WTC11 (cell line): Measurements from ENCODE around the gene NRXN3. TPM values are rescaled to one million over a fixed set of nuclear protein-coding genes. Genes with fewer than 3 reads are reported as not detected.

Experiments
- ATAC-seq: fragments of 200-7000 bp; cut with Tn5 transposase; 2 replicates; pipeline ENCODE4 v1.10.0; 2021; ENCODE audit warnings: mild to moderate bottlenecking, moderate library complexity
- CTCF ChIA-PET: fragments of 300-600 bp; sonication (Branson Sonifier 250); formaldehyde crosslinking; loops from one replicate; lab custom pipeline; 2021; ENCODE audit warnings: antibody characterized with exemption; lab: Charles Lee
- POLR2A ChIA-PET: fragments of 350-600 bp; sonication (Branson Sonifier 250); formaldehyde crosslinking; loops from one replicate; lab custom pipeline; 2021; ENCODE audit warnings: antibody characterized with exemption; lab: Charles Lee
- DNase-seq: peaks from one replicate; pipeline ENCODE4 v3.0.0; 2021; ENCODE audit warnings: low spot score
- H3K27ac Mint-ChIP-seq: 2 replicates; pipeline ENCODE4 v1.8.0; 2021; ENCODE audit warnings: mixed read lengths
- H3K27me3 Mint-ChIP-seq: 2 replicates; pipeline ENCODE4 v1.8.0; 2021; ENCODE audit warnings: low read depth, mild to moderate bottlenecking, moderate library complexity, mixed read lengths
- H3K36me3 Mint-ChIP-seq: 2 replicates; pipeline ENCODE4 v1.8.0; 2021; ENCODE audit warnings: mixed read lengths
- H3K4me1 Mint-ChIP-seq: 2 replicates; pipeline ENCODE4 v1.8.0; 2022; ENCODE audit warnings: mixed read lengths
- H3K4me3 Mint-ChIP-seq: 2 replicates; pipeline ENCODE4 v1.8.0; 2021; ENCODE audit warnings: mild to moderate bottlenecking, moderate library complexity, mixed read lengths
- H3K9me3 Mint-ChIP-seq: 2 replicates; pipeline ENCODE4 v1.8.0; 2021; ENCODE audit warnings: mixed read lengths
- ESRRA ChIP-seq: sonication (generic); formaldehyde crosslinking; IDR thresholded peaks from 2 replicates; pipeline ENCODE4 v1.8.1; 2022; ENCODE audit warnings: mild to moderate bottlenecking, missing genetic modification reagents, borderline replicate concordance
- FOXJ3 ChIP-seq: sonication (generic); formaldehyde crosslinking; IDR thresholded peaks from 2 replicates; pipeline ENCODE4 v1.9.0; 2021; ENCODE audit warnings: missing genetic modification reagents, mild to moderate bottlenecking, borderline replicate concordance
- GABPB1 ChIP-seq: sonication (generic); formaldehyde crosslinking; IDR thresholded peaks from 2 replicates; pipeline ENCODE4 v1.8.1; 2023; ENCODE audit warnings: mild to moderate bottlenecking, missing genetic modification reagents
- HMGA2 ChIP-seq: fragments of 250-450 bp; sonication (Bioruptor Pico); IDR thresholded peaks from 2 replicates; pipeline ENCODE4 v1.4.0; 2021; ENCODE audit warnings: mild to moderate bottlenecking, moderate library complexity
- JUN ChIP-seq: sonication (generic); formaldehyde crosslinking; IDR thresholded peaks from 2 replicates; pipeline ENCODE4 v1.8.0; 2023; ENCODE audit warnings: mild to moderate bottlenecking, missing genetic modification reagents
- MXD4 ChIP-seq: fragments of 250-450 bp; sonication (Bioruptor Pico); IDR thresholded peaks from 2 replicates; pipeline ENCODE4 v1.8.0; 2021; ENCODE audit warnings: mild to moderate bottlenecking, moderate library complexity, borderline replicate concordance
- NR2C2 ChIP-seq: sonication (generic); formaldehyde crosslinking; IDR thresholded peaks from 2 replicates; pipeline ENCODE4 v1.8.0; 2022; ENCODE audit warnings: mild to moderate bottlenecking, missing genetic modification reagents
- OVOL2 ChIP-seq: fragments of 250-450 bp; sonication (Bioruptor Pico); IDR thresholded peaks from 2 replicates; pipeline ENCODE4 v1.9.0; 2021; ENCODE audit warnings: mild to moderate bottlenecking, borderline replicate concordance
- RELA ChIP-seq: sonication (generic); formaldehyde crosslinking; IDR thresholded peaks from 2 replicates; pipeline ENCODE4 v1.8.1; 2022; ENCODE audit warnings: missing genetic modification reagents, mild to moderate bottlenecking, borderline replicate concordance
- SOX15 ChIP-seq: fragments of 250-450 bp; sonication (Bioruptor Pico); IDR thresholded peaks from 2 replicates; pipeline ENCODE4 v1.9.0; 2021; ENCODE audit warnings: mild to moderate bottlenecking
- ZNF138 ChIP-seq: sonication (generic); formaldehyde crosslinking; conservative IDR thresholded peaks from 2 replicates; pipeline ENCODE4 v1.8.1; 2022; ENCODE audit warnings: mild to moderate bottlenecking, moderate library complexity, missing genetic modification reagents
- ZNF232 ChIP-seq: sonication (generic); formaldehyde crosslinking; IDR thresholded peaks from 2 replicates; pipeline ENCODE4 v1.8.0; 2022; ENCODE audit warnings: mild to moderate bottlenecking, missing genetic modification reagents
- ZNF396 ChIP-seq: fragments of 250-450 bp; sonication (Bioruptor Pico); IDR thresholded peaks from 2 replicates; pipeline ENCODE4 v1.8.0; 2021; ENCODE audit warnings: mild to moderate bottlenecking, moderate library complexity, borderline replicate concordance
- ZNF671 ChIP-seq: fragments of 250-450 bp; sonication (Bioruptor Pico); IDR thresholded peaks from 2 replicates; pipeline ENCODE4 v1.8.0; 2021; ENCODE audit warnings: mild to moderate bottlenecking
- total RNA-seq: library from RNA; stranded (reverse); gene quantifications from 3 replicates; pipeline ENCODE4 v1.2.3, GENCODE V29; 2021
- TF ChIP-seq, protein P1 (sequence below): sonication (generic); formaldehyde crosslinking; IDR thresholded peaks from 2 replicates; pipeline ENCODE4 v1.8.1; 2023; ENCODE audit warnings: mild to moderate bottlenecking, missing genetic modification reagents
- TF ChIP-seq, protein P2 (sequence below): sonication (generic); formaldehyde crosslinking; IDR thresholded peaks from 2 replicates; pipeline ENCODE4 v1.8.0; 2022; ENCODE audit warnings: missing genetic modification reagents
- TF ChIP-seq, protein P3 (sequence below): sonication (generic); formaldehyde crosslinking; IDR thresholded peaks from 2 replicates; pipeline ENCODE4 v1.8.0; 2022; ENCODE audit warnings: mild to moderate bottlenecking, missing genetic modification reagents
- TF ChIP-seq, protein P4 (sequence below): sonication (generic); formaldehyde crosslinking; conservative IDR thresholded peaks from 2 replicates; pipeline ENCODE4 v1.8.1; 2022; ENCODE audit warnings: mild to moderate bottlenecking, missing genetic modification reagents
- TF ChIP-seq, protein P5 (sequence below): sonication (generic); formaldehyde crosslinking; IDR thresholded peaks from 2 replicates; pipeline ENCODE4 v1.8.1; 2022; ENCODE audit warnings: low read depth, missing genetic modification reagents, borderline replicate concordance
- TF ChIP-seq, protein P6 (sequence below): fragments of 250-450 bp; sonication (Bioruptor Pico); IDR thresholded peaks from 2 replicates; pipeline ENCODE4 v1.9.0; 2021; ENCODE audit warnings: mild to moderate bottlenecking

Gene NRXN3
- total RNA-seq, 1 experiment from 2014 or later = 3.0 TPM

DNA sequence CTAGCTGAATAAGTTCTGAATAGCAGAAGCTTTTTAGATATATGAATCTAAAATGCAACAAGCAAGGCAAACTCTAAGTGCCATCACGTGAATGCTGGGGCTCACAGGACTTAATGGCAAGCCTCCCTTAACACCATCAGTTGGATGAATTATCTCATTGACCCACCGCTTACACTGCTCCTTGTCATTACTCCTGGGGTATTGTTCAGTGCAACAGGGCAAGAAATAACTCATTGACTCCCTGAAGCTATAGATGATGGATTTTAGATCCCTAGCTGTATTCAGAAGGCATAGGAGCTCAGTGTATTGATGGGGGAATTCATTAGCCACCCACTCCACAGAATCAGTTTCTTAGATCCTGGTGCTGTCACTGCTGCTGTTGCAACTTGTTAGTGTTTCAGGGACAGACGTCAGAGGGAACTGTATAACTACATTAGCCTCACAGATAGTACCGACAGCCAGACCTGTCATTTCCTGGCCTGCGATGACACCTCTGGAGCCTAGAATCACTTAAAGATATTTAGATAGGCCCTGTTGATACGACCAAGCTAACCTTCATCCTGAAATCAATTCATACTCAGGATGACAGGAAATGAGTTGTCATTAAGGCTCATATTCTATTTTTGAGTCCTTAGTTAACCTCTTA lies 1305.8 kb downstream of the NRXN3 start:
- no peak for ATAC-seq
- Mint-ChIP-seq H3K27me3 (no peaks in the 10 kb centered on the region), H3K36me3 (no peaks in the 10 kb centered on the region), H3K9me3 (peaks cover 34% of the 10 kb centered on the region), H3K27ac (no peak overlapping the region), H3K4me1 (peaks cover 12% of the 10 kb centered on the region), H3K4me3 (no peak overlapping the region)
- ChIA-PET POLR2A (no interaction called here), CTCF (no interaction called here)
- DNase-seq = no peak
- TF ChIP-seq FOXJ3 (CRISPR knock-in tag) (no peak), HMGA2 (CRISPR knock-in tag) (no peak), RELA (CRISPR knock-in tag) (no peak), GABPB1 (CRISPR knock-in tag) (no peak), OVOL2 (CRISPR knock-in tag) (no peak), ZNF671 (CRISPR knock-in tag) (no peak), SOX15 (CRISPR knock-in tag) (no peak), NR2C2 (CRISPR knock-in tag) (no peak), ESRRA (CRISPR knock-in tag) (no peak), JUN (no peak)
- TF ChIP-seq, protein P1, sequence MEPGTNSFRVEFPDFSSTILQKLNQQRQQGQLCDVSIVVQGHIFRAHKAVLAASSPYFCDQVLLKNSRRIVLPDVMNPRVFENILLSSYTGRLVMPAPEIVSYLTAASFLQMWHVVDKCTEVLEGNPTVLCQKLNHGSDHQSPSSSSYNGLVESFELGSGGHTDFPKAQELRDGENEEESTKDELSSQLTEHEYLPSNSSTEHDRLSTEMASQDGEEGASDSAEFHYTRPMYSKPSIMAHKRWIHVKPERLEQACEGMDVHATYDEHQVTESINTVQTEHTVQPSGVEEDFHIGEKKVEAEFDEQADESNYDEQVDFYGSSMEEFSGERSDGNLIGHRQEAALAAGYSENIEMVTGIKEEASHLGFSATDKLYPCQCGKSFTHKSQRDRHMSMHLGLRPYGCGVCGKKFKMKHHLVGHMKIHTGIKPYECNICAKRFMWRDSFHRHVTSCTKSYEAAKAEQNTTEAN = no peak
- TF ChIP-seq, protein P2, sequence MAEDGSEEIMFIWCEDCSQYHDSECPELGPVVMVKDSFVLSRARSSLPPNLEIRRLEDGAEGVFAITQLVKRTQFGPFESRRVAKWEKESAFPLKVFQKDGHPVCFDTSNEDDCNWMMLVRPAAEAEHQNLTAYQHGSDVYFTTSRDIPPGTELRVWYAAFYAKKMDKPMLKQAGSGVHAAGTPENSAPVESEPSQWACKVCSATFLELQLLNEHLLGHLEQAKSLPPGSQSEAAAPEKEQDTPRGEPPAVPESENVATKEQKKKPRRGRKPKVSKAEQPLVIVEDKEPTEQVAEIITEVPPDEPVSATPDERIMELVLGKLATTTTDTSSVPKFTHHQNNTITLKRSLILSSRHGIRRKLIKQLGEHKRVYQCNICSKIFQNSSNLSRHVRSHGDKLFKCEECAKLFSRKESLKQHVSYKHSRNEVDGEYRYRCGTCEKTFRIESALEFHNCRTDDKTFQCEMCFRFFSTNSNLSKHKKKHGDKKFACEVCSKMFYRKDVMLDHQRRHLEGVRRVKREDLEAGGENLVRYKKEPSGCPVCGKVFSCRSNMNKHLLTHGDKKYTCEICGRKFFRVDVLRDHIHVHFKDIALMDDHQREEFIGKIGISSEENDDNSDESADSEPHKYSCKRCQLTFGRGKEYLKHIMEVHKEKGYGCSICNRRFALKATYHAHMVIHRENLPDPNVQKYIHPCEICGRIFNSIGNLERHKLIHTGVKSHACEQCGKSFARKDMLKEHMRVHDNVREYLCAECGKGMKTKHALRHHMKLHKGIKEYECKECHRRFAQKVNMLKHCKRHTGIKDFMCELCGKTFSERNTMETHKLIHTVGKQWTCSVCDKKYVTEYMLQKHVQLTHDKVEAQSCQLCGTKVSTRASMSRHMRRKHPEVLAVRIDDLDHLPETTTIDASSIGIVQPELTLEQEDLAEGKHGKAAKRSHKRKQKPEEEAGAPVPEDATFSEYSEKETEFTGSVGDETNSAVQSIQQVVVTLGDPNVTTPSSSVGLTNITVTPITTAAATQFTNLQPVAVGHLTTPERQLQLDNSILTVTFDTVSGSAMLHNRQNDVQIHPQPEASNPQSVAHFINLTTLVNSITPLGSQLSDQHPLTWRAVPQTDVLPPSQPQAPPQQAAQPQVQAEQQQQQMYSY (CRISPR knock-in tag) = no peak
- TF ChIP-seq, protein P3, sequence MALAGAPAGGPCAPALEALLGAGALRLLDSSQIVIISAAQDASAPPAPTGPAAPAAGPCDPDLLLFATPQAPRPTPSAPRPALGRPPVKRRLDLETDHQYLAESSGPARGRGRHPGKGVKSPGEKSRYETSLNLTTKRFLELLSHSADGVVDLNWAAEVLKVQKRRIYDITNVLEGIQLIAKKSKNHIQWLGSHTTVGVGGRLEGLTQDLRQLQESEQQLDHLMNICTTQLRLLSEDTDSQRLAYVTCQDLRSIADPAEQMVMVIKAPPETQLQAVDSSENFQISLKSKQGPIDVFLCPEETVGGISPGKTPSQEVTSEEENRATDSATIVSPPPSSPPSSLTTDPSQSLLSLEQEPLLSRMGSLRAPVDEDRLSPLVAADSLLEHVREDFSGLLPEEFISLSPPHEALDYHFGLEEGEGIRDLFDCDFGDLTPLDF (CRISPR knock-in tag) = no peak
- TF ChIP-seq, protein P4, sequence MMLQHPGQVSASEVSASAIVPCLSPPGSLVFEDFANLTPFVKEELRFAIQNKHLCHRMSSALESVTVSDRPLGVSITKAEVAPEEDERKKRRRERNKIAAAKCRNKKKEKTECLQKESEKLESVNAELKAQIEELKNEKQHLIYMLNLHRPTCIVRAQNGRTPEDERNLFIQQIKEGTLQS = no peak
- TF ChIP-seq, protein P5, sequence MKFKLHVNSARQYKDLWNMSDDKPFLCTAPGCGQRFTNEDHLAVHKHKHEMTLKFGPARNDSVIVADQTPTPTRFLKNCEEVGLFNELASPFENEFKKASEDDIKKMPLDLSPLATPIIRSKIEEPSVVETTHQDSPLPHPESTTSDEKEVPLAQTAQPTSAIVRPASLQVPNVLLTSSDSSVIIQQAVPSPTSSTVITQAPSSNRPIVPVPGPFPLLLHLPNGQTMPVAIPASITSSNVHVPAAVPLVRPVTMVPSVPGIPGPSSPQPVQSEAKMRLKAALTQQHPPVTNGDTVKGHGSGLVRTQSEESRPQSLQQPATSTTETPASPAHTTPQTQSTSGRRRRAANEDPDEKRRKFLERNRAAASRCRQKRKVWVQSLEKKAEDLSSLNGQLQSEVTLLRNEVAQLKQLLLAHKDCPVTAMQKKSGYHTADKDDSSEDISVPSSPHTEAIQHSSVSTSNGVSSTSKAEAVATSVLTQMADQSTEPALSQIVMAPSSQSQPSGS (CRISPR knock-in tag) = no peak

DNA sequence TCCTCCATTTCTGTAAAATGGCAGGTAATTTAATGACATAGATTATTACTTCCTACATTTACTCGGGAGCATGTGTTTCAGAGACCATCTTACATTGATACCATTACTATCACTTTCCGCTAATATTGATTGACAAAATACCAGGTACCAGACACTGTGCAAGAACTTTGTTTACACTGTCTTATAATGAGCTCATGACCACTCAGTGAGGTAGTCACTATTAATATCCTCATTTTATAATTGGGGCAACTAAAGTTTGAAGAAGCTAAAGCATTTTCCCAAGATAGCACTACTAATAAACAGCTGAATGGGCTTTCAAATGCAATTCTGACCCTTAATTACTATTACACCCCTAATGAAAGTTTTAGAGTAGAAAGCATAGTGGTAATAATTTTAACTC lies 1306.4 kb downstream of the NRXN3 start:
- ATAC-seq = no peak
- Mint-ChIP-seq H3K27me3 (no peaks in the 10 kb centered on the region), H3K4me1 (peaks cover 12% of the 10 kb centered on the region), H3K27ac (no peak overlapping the region), H3K4me3 (no peak overlapping the region), H3K9me3 (peaks cover 35% of the 10 kb centered on the region), H3K36me3 (0 out of 2 replicates have a peak, but pooled peaks cover 3% of the 10 kb centered on the region)
- POLR2A ChIA-PET = no interaction called here
- CTCF ChIA-PET = no interaction called here
- no peak for DNase-seq
- TF ChIP-seq, protein P6, sequence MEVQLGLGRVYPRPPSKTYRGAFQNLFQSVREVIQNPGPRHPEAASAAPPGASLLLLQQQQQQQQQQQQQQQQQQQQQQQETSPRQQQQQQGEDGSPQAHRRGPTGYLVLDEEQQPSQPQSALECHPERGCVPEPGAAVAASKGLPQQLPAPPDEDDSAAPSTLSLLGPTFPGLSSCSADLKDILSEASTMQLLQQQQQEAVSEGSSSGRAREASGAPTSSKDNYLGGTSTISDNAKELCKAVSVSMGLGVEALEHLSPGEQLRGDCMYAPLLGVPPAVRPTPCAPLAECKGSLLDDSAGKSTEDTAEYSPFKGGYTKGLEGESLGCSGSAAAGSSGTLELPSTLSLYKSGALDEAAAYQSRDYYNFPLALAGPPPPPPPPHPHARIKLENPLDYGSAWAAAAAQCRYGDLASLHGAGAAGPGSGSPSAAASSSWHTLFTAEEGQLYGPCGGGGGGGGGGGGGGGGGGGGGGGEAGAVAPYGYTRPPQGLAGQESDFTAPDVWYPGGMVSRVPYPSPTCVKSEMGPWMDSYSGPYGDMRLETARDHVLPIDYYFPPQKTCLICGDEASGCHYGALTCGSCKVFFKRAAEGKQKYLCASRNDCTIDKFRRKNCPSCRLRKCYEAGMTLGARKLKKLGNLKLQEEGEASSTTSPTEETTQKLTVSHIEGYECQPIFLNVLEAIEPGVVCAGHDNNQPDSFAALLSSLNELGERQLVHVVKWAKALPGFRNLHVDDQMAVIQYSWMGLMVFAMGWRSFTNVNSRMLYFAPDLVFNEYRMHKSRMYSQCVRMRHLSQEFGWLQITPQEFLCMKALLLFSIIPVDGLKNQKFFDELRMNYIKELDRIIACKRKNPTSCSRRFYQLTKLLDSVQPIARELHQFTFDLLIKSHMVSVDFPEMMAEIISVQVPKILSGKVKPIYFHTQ (CRISPR knock-in tag) = no peak
- TF ChIP-seq ZNF232 (CRISPR knock-in tag) (no peak), RELA (CRISPR knock-in tag) (no peak), ZNF138 (no peak), ZNF396 (CRISPR knock-in tag) (no peak), OVOL2 (CRISPR knock-in tag) (no peak), MXD4 (CRISPR knock-in tag) (no peak)
- TF ChIP-seq, protein P3 (CRISPR knock-in tag) = no peak
- TF ChIP-seq, protein P1 = no peak
- TF ChIP-seq, protein P4 = no peak
